HFFc6 (cell line): Measurements from ENCODE around the gene HDAC10. TPM values are rescaled to one million over a fixed set of nuclear protein-coding genes. Genes with fewer than 3 reads are reported as not detected.

Experiments
- DNase-seq: peaks from one replicate; pipeline ENCODE4 v3.0.0-alpha.2; 2018
- H3K27ac Mint-ChIP-seq: 2 replicates; pipeline ENCODE4 v1.8.0; 2020; ENCODE audit warnings: mild to moderate bottlenecking, mixed read lengths
- H3K27me3 Mint-ChIP-seq: 2 replicates; pipeline ENCODE4 v1.8.0; 2021; ENCODE audit warnings: mild to moderate bottlenecking, moderate library complexity, mixed read lengths; ENCODE audit not compliant: insufficient read depth
- H3K36me3 Mint-ChIP-seq: 2 replicates; pipeline ENCODE4 v1.8.0; 2021; ENCODE audit warnings: low read depth, mixed read lengths
- H3K4me1 Mint-ChIP-seq: 2 replicates; pipeline ENCODE4 v1.8.0; 2020; ENCODE audit warnings: low read depth, mixed read lengths
- H3K4me3 Mint-ChIP-seq: 2 replicates; pipeline ENCODE4 v1.8.0; 2020; ENCODE audit warnings: mild to moderate bottlenecking, moderate library complexity, mixed read lengths
- H3K9me3 Mint-ChIP-seq: 2 replicates; pipeline ENCODE4 v1.8.0; 2020; ENCODE audit warnings: mild to moderate bottlenecking, mixed read lengths
- CTCF ChIP-seq: fragments of 200-600 bp; sonication (generic); IDR thresholded peaks from 2 replicates; pipeline ENCODE4 v1.5.0; 2021; ENCODE audit warnings: antibody characterized with exemption, mild to moderate bottlenecking
- total RNA-seq, 6 experiments: library from RNA; stranded (reverse); fragmentation: NEBNext Ultra II Directional; extraction: Animal tissue kit (Norgen Biotek cat#: 25700); gene quantifications; 2 replicates in 1 of 6; 3 replicates in 5 of 6; pipeline ENCODE4 v1.2.3, GENCODE V29; 2021

HDAC10 gene
- total RNA-seq, 6 experiments from 2014 or later: 24.2 to 30.9 (median 28.9) TPM

GRCh38 chr22:50227579-50228215 lies 23.4 kb downstream of the HDAC10 start:
- H3K4me1 Mint-ChIP-seq: no peaks in the 10 kb centered on the region
- no peak for DNase-seq
- peaks cover 11% of the 10 kb centered on the region for H3K36me3 Mint-ChIP-seq
- no peaks in the 10 kb centered on the region for H3K9me3 Mint-ChIP-seq
- H3K4me3 Mint-ChIP-seq: no peak overlapping the region
- no peaks in the 10 kb centered on the region; the same call in none of the 2 replicates for H3K27me3 Mint-ChIP-seq
- no peak for TF ChIP-seq CTCF
- no peak overlapping the region for H3K27ac Mint-ChIP-seq

- Mint-ChIP-seq H3K27me3 (no peaks in the 10 kb centered on the region; the same call in 1 of the 2 replicates), H3K4me3 (no peak overlapping the region), H3K36me3 (peaks cover 13% of the 10 kb centered on the region), H3K4me1 (no peaks in the 10 kb centered on the region), H3K27ac (no peak overlapping the region), H3K9me3 (no peaks in the 10 kb centered on the region)
- DNase-seq: no peak
- TF ChIP-seq CTCF: no peak
These were observed 24.2 kb downstream of the HDAC10 start for GRCh38 chr22:50226875-50227165.

- Mint-ChIP-seq H3K36me3 (peaks cover 13% of the 10 kb centered on the region), H3K9me3 (no peaks in the 10 kb centered on the region), H3K27ac (no peak overlapping the region), H3K4me3 (no peak overlapping the region), H3K27me3 (no peaks in the 10 kb centered on the region; the same call in 1 of the 2 replicates), H3K4me1 (no peaks in the 10 kb centered on the region)
- DNase-seq: no peak
- TF ChIP-seq CTCF: no peak
These were observed 24.8 kb downstream of the HDAC10 start for GRCh38 chr22:50226063-50226874.

- H3K27me3 Mint-ChIP-seq: no peaks in the 10 kb centered on the region; the same call in 1 of the 2 replicates
- H3K27ac Mint-ChIP-seq: no peak overlapping the region
- DNase-seq: no peak
- TF ChIP-seq CTCF: no peak
- no peaks in the 10 kb centered on the region for H3K9me3 Mint-ChIP-seq
- peaks cover 13% of the 10 kb centered on the region for H3K36me3 Mint-ChIP-seq
- H3K4me3 Mint-ChIP-seq: no peak overlapping the region
- no peaks in the 10 kb centered on the region for H3K4me1 Mint-ChIP-seq
These were observed 25.7 kb downstream of the HDAC10 start for GRCh38 chr22:50225200-50225969.

- no peak for DNase-seq
- no peaks in the 10 kb centered on the region; the same call in 1 of the 2 replicates for H3K27me3 Mint-ChIP-seq
- no peak overlapping the region for H3K27ac Mint-ChIP-seq
- H3K4me1 Mint-ChIP-seq: no peaks in the 10 kb centered on the region
- H3K4me3 Mint-ChIP-seq: no peak overlapping the region
- no peaks in the 10 kb centered on the region for H3K9me3 Mint-ChIP-seq
- peaks cover 7% of the 10 kb centered on the region for H3K36me3 Mint-ChIP-seq
- TF ChIP-seq CTCF: no peak
These were observed 27.0 kb downstream of the HDAC10 start for GRCh38 chr22:50224071-50224470.
